Measurements from ENCODE around the gene RTN4.

DNA sequence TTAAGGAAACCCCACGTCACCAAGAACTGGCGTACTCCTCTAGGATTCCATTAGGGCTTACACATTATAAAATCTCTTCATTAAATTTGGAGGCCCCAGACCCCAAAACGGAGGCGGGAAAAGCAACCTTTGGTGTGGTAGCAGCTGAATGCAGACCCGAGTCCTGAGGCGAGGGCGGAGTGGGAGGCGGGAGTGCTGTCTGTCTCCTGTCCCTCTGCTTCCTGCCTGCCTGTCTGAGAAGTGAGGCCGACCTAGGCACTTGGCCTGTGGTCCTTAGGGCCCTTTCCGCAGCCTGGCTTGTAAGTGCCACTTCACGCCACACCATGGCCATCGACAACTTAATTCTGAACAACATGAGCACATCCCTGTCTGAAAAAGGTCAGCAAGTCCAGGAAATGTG is 102.1 kb downstream of the RTN4 start:
- no peak for TF ChIP-seq EZH2phosphoT487 (IDR thresholded peaks at IDR 0.05; ENCODE audit: low read depth, severe bottlenecking, unreplicated experiment)
- TF ChIP-seq, protein P1, sequence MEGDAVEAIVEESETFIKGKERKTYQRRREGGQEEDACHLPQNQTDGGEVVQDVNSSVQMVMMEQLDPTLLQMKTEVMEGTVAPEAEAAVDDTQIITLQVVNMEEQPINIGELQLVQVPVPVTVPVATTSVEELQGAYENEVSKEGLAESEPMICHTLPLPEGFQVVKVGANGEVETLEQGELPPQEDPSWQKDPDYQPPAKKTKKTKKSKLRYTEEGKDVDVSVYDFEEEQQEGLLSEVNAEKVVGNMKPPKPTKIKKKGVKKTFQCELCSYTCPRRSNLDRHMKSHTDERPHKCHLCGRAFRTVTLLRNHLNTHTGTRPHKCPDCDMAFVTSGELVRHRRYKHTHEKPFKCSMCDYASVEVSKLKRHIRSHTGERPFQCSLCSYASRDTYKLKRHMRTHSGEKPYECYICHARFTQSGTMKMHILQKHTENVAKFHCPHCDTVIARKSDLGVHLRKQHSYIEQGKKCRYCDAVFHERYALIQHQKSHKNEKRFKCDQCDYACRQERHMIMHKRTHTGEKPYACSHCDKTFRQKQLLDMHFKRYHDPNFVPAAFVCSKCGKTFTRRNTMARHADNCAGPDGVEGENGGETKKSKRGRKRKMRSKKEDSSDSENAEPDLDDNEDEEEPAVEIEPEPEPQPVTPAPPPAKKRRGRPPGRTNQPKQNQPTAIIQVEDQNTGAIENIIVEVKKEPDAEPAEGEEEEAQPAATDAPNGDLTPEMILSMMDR (IDR thresholded peaks at IDR 0.05; ENCODE audit: poor library complexity), result no peak
- no peak for TF ChIP-seq EZH2 (IDR thresholded peaks at IDR 0.05; ENCODE audit: borderline replicate concordance)
